Mucosa of descending colon (tissue), 3 donors: Measurements from ENCODE around the gene NFKBIZ. TPM values are rescaled to one million over a fixed set of nuclear protein-coding genes. Genes with fewer than 3 reads are reported as not detected.

Source experiments
- ATAC-seq: fragments of 200-7000 bp; cut with Tn5 transposase; one replicate; pipeline ENCODE4 v1.9.1; 2020; ENCODE audit warnings: mild to moderate bottlenecking, moderate library complexity
- DNase-seq, 3 donors: peaks; one replicate each; pipeline ENCODE4 v3.0.0-alpha.2; 2020
- H3K36me3 ChIP-seq: fragments of 200-600 bp; one replicate; pipeline ENCODE4 v1.8.0; 2021; ENCODE audit warnings: low read depth, mild to moderate bottlenecking
- H3K4me1 ChIP-seq: fragments of 200-600 bp; one replicate; pipeline ENCODE4 v1.8.0; 2021; ENCODE audit warnings: low read depth, mild to moderate bottlenecking
- H3K4me3 ChIP-seq: fragments of 200-600 bp; one replicate; pipeline ENCODE4 v1.8.0; 2021; ENCODE audit warnings: mild to moderate bottlenecking
- H3K9me3 ChIP-seq: fragments of 200-600 bp; one replicate; pipeline ENCODE4 v1.8.0; 2021; ENCODE audit warnings: mild to moderate bottlenecking
- intact Hi-C, 2 donors: fragments of 100-400 bp; cut with DNase I in 1 of 2; cut with micrococcal nuclease in 1 of 2; formaldehyde crosslinking; loops; one replicate each; pipeline versions ENCODE4 v1.11.0 to v1.11.1; 2022; cut with DNase I, micrococcal nuclease
- total RNA-seq, 3 donors: library from RNA; stranded (reverse); fragmentation: NEBNext Ultra II Directional in 2 of 3; extraction: Animal tissue kit (Norgen Biotek cat#: 25700) in 2 of 3; gene quantifications; one replicate each; pipeline versions ENCODE4 v1.2.1 to v1.2.4, GENCODE V29; 2021 to 2023
- TF ChIP-seq, protein P1 (sequence below): fragments of 200-600 bp; IDR thresholded peaks from one replicate; pipeline ENCODE4 v1.8.0; 2022; ENCODE audit warnings: antibody characterized with exemption, mild to moderate bottlenecking
- donor health status: DM: no; HTN: no; CAD: no; lungs with moderate emphysema.
- donor health status: DM: no; HTN: no; CAD: no.
- donor health status: DM: no; HTN: yes; CAD: no.

NFKBIZ gene
- total RNA-seq, 3 donors from 2014 or later, result 85.0 to 97.5 (median 91.5) TPM

GRCh38 chr3:101833446-101833974, 15.8 kb upstream of the NFKBIZ start:
- no peak overlapping the region for H3K4me3 ChIP-seq
- H3K36me3 ChIP-seq, result no peaks in the 10 kb centered on the region
- TF ChIP-seq, protein P1, sequence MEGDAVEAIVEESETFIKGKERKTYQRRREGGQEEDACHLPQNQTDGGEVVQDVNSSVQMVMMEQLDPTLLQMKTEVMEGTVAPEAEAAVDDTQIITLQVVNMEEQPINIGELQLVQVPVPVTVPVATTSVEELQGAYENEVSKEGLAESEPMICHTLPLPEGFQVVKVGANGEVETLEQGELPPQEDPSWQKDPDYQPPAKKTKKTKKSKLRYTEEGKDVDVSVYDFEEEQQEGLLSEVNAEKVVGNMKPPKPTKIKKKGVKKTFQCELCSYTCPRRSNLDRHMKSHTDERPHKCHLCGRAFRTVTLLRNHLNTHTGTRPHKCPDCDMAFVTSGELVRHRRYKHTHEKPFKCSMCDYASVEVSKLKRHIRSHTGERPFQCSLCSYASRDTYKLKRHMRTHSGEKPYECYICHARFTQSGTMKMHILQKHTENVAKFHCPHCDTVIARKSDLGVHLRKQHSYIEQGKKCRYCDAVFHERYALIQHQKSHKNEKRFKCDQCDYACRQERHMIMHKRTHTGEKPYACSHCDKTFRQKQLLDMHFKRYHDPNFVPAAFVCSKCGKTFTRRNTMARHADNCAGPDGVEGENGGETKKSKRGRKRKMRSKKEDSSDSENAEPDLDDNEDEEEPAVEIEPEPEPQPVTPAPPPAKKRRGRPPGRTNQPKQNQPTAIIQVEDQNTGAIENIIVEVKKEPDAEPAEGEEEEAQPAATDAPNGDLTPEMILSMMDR, result no peak
- ATAC-seq (no peak), DNase-seq (no peak)
- H3K4me1 ChIP-seq, result peaks cover 27% of the 10 kb centered on the region
- intact Hi-C loops, result no loop called here
- no peaks in the 10 kb centered on the region for H3K9me3 ChIP-seq

- intact Hi-C loops, result no loop called here
- TF ChIP-seq, protein P1, result no peak
- no peaks in the 10 kb centered on the region for H3K9me3 ChIP-seq
- no peak for ATAC-seq
- no peaks in the 10 kb centered on the region for H3K36me3 ChIP-seq
- H3K4me1 ChIP-seq, result peaks cover 22% of the 10 kb centered on the region
- H3K4me3 ChIP-seq, result no peak overlapping the region
- DNase-seq, result no peak
These were observed 13.6 kb upstream of the NFKBIZ start for GRCh38 chr3:101835676-101836075.

GRCh38 chr3:101836160-101836559, 13.2 kb upstream of the NFKBIZ start:
- DNase-seq (no peak), ATAC-seq (no peak)
- no peak overlapping the region for H3K4me3 ChIP-seq
- TF ChIP-seq, protein P1, result no peak
- no peaks in the 10 kb centered on the region for H3K36me3 ChIP-seq
- H3K4me1 ChIP-seq, result peaks cover 22% of the 10 kb centered on the region
- H3K9me3 ChIP-seq, result no peaks in the 10 kb centered on the region
- intact Hi-C loops, result no loop called here

- TF ChIP-seq, protein P1, result no peak
- no peaks in the 10 kb centered on the region for H3K36me3 ChIP-seq
- no peak for DNase-seq
- H3K9me3 ChIP-seq, result no peaks in the 10 kb centered on the region
- H3K4me3 ChIP-seq, result no peak overlapping the region
- peaks cover 22% of the 10 kb centered on the region for H3K4me1 ChIP-seq
- intact Hi-C loops, result no loop called here
- peak; percentile 86 for ATAC-seq
These were observed 12.4 kb upstream of the NFKBIZ start for GRCh38 chr3:101836652-101837598.

GRCh38 chr3:101838691-101839090, 10.6 kb upstream of the NFKBIZ start:
- H3K36me3 ChIP-seq, result no peaks in the 10 kb centered on the region
- H3K4me1 ChIP-seq, result peaks cover 18% of the 10 kb centered on the region
- TF ChIP-seq, protein P1, result no peak
- intact Hi-C loops, result no loop called here
- no peak for ATAC-seq
- no peak overlapping the region for H3K4me3 ChIP-seq
- H3K9me3 ChIP-seq, result no peaks in the 10 kb centered on the region
- no peak for DNase-seq
